ENCODE data around the gene LRCH1.
"Not testable (repeated sequence)": the region's sequence is repeated elsewhere in the genome, so short reads cannot be mapped to it uniquely, and the experiment has no call there.

Gene LRCH1

DNA sequence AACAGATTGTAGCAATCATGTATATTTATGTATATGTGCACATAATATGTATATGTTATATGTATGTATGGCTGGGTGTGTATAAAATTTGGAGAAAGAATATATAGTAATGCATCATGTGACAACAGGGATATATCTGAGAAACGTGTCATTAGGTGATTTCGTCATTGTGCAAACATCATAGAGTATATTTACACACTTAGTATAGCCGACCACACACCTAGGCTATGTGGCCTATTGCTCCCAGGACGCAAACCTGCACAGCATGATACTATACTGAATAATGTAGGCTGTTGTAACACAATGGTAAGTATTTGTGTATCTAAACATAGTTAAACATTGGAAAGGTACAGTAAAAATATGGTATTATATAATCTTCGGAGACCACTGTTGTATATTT is 200.2 kb downstream of the LRCH1 start:
- no peak for ATAC-seq
- DNase-seq = no peak

DNA sequence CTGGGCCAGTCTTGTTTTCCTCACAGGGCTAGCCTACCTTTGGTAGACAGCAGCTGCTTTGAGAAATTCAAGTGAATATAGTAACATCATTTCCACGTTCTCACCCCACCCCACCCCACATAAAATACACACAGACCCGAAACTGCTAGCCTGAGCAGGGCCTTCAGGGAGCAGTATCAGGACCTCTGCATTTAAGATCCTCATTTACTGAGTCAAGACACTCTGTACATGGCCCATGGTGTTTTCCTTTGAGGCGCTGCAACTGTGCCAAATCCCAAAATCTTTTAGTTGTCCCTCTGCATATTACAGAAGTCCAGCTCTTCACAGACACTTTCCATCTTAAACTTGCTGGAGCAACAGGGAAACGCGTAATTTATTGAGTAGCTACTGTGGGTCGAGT is 200.9 kb downstream of the LRCH1 start:
- DNase-seq = no peak

DNA sequence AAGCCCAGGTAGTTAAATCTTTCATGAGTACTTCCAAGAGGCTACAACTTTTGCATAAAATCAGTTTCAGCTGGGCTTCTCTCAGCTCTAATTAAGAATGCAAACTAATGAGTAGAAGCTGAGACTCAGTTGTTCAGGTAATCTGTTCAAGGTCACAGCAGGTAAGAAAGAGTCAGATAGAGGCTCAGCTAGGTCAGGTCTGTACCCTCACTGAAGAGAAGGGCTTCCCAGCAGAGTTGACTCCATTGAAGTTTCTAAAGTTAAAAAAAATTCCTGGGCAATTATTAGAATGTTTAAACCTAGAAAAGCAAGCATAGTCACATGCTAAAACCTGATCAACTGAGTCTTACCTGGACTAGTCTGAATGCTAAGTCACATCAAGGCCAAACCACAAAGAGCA is 201.8 kb downstream of the LRCH1 start:
- no peak for DNase-seq
- no peak for ATAC-seq

More for the DNA sequence above, 200.9 kb downstream of the LRCH1 start:
- ATAC-seq = no peak

DNA sequence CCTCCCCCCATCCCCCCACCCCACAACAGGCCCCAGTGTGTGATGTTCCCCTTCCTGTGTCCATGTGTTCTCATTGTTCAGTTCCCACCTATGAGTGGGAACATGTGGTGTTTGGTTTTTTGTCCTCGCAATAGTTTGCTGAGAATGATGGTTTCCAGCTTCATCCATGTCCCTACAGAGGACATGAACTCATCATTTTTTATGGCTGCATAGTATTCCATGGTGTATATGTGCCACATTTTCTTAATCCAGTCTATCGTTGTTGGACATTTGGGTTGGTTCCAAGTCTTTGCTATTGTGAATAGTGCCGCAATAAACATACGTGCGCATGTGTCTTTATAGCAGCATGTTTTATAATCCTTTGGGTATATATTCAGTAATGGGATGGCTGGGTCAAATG is 202.5 kb downstream of the LRCH1 start:
- DNase-seq, ATAC-seq: not testable (repeated sequence)

DNA sequence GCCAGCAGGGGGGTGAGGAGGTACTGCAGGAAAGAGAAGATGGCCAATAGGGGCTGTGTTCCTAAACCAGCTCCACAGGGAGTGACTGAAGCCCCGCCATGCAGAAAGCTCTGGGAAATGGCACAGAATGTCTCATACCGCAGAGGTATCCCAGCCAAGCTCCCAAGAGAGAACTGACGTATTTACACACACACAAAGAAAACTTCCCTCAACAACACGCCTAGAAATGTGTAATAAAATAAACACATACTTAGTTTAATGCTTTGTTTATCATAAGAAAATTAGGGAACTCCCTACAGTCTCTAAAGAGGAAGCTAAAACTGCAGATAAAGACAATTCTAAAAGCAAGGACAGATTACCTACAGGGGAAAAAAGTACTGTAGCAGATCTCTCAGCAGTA is 204.0 kb downstream of the LRCH1 start:
- ATAC-seq (no peak), DNase-seq (no peak)

DNA sequence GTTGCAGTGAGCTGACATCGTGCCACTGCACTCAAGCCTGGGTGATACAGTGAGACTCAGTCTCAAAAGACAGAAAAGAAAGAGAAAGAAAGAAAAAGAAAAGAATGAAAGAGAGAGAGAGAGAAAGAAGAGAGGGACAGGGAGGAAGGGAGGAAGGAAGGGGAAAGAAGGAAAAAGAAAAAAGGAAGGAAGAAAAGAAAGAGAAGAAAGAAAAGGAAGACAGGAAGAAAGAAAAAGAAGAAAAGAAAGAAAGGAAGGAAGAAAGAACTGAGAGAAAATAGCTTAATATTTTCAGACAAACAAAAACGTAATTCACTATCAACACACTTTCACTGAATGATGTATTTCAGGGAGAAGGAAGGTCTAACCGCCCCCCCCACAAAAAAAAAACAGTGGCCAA is 204.7 kb downstream of the LRCH1 start:
- no peak for DNase-seq

DNA sequence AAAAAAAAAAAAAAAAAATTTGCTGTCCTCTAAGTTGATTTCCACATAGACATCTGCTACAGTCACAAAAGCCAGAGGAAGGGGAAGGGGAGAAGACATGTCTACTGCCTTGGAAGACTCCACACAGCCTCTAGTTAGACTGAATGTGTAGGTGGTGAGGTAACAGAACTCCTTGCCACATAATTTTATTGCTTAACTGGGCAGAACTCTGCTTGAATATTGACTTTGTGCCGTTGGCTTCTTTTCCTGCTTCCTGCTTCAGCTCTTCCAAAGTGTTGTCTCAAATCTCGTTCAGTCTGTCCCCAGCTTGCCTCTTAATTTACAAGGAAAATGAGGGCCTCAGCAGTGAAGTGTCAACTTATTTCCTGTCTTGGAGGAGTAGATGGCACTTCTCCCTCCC is 206.9 kb downstream of the LRCH1 start:
- no peak for DNase-seq

More for the DNA sequence above, 204.7 kb downstream of the LRCH1 start:
- no peak for ATAC-seq

DNA sequence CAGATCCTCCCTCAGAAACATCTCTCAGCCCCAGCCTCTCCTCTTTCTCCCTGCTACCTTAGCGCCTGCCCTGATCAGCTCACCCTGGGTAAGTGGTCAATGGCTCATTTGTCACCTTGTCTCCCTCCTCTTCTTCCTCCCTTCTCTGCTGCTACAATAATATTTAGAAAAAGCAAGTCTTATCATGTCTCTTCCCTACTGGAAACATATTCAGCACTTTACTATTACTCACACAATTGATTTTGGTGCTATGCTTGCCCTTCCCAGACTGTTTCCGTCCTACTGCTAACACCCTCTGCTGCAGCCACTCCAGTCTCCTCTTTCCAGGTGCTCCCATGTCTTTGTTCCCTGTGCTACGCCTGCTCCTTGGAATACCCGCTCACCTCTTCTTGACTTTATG is 208.2 kb downstream of the LRCH1 start:
- no peak for ATAC-seq
- DNase-seq = no peak

More for the DNA sequence above, 206.9 kb downstream of the LRCH1 start:
- ATAC-seq = no peak

DNA sequence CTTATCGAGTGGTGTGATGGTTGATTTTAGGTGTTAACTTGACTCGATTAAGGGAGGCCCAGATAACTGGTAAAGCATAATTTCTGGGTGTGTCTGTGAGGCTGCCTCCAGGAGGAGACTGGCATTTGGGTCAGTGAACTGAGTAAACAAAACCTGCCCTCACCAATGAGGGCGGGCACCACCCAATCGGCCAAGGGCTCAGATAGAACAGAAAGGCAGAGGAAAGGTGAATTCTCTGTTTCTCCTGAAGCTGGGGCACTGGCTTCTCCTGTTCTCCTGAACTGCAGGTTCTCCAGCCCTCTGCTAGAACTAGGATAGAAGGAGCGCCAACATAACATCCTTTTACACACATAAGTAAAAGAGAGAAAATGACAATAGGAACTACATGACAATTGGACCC is 208.9 kb downstream of the LRCH1 start:
- no peak for DNase-seq
- no peak for ATAC-seq

DNA sequence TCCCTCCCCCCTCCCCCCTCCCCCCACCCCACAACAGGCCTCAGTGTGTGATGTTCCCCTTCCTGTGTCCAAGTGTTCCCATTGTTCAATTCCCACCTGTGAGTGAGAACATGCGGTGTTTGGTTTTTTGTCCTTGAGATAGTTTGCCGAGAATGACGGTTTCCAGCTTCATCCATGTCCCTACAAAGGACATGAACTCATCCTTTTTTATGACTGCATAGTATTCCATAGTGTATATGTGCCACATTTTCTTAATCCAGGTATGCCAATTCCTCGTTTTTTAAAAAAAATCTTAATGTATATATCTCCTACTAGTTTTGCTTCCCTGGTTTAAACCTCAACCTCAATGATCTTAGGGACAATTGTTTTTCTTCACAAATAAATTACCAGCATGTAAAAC is 217.0 kb downstream of the LRCH1 start:
- DNase-seq, ATAC-seq: not testable (repeated sequence)

DNA sequence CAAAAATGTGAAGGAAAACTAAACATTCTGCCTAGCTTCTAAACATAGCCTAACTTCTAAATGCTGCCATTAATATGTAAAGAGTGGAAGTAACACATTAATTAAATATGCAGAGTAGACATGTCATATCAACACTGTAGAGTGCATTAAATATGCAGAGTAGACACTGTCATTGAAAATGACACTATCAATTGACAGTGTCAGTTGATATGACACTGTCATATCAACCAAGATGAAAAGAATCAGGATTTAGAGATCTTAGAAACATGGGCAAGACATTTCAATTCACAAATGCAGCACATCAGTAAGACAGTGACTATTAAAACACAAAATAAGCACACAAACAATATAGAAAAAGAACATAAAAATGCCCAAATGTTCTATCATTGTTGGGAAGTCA is 218.7 kb downstream of the LRCH1 start:
- DNase-seq (no peak), ATAC-seq (no peak)

DNA sequence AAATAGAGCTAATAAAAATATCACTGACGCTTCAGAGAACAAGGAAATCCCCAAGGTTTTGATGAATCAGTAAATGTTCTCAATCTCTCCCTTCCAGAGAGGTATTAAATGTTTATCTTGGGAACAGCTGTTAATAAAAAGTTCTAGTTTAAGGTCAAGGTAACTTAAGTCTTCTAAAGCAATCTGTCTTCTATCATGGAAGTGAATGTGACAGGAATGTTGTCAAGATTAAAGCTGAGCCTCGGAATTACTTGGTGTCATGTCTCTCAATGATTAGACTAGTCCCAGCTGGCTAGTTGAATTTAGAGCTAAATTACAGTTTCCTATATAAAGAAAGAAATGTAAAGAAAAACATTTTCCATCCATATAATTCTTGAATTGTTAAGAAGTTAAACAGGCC is 220.6 kb downstream of the LRCH1 start:
- ATAC-seq (no peak), DNase-seq (no peak)

DNA sequence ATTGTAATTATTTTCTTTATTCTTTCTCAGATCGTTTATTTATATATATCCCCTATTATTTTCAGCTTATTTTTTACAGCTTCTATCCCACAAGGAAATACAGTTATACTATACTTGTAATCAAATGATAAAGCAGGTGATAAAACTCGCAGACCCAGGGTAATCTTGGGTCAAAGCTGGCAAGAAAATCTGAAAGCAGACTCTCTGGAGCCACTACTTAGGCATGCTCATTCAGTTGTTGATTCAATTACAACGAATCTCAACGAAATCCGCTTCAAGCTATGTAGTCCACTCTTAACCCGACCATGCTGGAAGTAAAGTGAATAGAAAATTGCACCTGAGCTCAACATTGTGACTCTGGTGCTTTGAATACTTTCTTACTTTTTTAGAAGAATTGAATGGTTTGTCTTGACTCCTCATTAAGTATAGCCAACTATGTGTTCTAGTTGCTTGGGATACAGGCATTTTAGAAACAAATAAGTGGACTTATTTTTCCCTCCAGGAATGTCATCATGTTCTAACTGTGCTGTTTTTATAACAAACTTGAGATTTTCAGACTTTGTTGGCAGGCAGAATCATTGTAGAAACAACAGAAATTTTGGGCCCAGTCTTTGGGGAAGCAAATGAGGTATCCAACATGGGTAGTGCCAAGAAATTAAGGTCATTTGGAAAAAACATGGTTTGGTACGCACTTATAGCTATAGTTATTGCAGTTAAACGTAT is 222.6 kb downstream of the LRCH1 start:
- no peak for ATAC-seq

DNA sequence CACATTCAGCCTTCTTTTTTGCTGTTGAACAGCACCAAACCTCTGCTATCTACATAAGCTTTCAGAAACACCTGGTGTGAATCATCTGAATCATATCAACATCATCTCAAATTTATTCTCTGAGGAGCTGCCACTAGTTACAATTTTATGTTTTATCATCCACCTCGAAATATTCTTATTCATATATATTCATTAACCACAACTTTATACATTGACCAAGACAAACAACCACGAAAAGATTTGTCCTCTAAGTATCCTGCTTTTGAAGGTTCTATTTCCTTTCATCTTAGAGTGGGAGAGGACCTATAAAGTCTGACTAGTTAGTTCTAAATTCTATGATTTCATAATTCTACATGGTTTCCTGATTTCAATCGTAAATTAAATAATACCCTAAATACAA is 225.1 kb downstream of the LRCH1 start:
- DNase-seq (no peak), ATAC-seq (no peak)

More for the DNA sequence above, 222.6 kb downstream of the LRCH1 start:
- DNase-seq = no peak

DNA sequence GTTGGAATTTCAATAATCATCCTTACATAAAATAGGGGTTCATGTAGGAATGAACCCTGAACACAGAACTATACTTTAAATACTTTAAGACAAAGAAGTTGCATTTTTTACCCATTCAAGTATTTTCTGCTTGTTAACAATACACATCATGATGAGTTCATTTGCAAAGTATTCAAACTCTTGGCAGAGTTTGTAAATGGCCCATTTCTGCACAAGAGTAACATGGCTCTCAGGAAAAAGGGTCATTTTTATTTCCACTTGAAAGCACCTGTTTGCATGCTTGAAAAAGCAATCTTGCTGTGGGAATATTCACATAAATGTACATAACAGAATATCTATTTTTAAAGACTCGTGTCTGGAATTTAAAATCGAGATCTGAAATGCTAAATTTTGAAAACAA is 225.9 kb downstream of the LRCH1 start:
- ATAC-seq = no peak
- DNase-seq = no peak

DNA sequence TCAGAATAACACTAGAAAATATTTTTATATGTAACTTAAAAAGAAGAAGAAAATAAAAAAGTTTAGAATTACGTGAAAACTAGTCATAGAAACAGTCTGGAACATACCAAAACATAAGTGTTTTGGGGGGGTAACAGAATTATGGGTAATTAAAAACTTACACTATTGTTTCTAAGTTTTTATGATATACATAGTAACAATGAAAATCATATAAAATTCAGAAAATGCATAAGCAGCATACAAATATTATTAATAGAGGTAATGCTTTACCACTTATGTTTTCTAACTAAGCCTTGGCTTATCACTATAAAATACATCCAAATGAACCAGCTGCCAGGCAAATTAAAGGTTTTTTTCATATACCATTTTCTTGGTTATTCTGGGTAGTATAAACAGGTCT is 229.1 kb downstream of the LRCH1 start:
- DNase-seq = no peak
- ATAC-seq = no peak

DNA sequence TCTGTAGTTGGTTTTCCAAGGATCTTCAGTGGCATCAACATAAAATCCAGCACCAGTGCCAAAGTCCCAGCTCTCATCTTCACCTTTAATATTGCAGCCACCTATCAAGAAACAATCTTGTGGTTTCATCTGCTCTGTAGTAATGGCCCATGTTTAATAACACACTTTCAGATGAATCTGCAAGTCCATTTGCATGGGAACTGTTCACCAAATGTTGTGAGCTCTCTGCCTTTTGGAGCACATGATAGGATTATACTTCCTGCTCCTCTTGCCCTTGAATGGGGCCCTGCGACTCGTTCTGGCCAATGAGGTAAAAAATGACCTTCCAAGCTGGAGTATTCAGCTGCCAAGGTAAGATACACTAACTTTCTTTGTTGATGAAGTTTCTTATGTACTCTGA is 229.7 kb downstream of the LRCH1 start:
- ATAC-seq = no peak

DNA sequence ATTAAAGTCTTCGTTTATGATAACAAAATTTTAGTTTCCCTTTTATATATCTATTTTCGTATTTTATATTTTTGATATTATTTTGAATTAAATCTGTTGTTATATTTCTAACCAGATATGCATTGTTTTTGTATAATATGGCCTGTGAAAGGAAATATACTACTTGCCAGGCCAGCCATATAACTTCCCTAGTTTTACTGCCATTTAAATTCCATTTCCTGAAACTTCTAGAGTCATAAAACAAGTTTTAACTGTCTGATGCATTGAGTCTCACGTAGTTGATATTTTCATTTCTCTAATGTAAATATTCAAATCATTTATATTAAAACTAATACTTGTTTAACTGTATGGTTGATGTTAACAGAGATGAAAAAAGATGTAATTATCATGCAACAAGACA is 230.5 kb downstream of the LRCH1 start:
- DNase-seq = no peak
- ATAC-seq = no peak

More for the DNA sequence above, 229.7 kb downstream of the LRCH1 start:
- no peak for DNase-seq

DNA sequence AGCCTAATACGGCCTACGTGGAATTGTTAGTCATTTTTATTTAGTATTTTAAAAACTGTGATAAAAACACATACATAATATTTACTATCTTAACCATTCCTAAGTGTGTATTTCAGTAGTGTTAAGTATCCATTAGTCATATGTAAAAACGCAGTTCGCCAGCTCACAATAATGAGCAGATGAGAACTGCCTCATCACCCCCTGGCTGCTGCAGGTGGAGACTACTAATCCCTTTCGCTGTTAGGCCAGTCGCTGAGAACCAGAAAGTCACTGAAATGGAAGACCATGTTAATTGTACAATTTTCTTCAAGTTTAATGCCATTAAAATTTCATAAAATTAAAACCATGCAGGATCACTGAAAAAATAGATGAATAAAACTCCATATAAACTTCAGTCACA is 242.4 kb downstream of the LRCH1 start:
- no peak for ATAC-seq

DNA sequence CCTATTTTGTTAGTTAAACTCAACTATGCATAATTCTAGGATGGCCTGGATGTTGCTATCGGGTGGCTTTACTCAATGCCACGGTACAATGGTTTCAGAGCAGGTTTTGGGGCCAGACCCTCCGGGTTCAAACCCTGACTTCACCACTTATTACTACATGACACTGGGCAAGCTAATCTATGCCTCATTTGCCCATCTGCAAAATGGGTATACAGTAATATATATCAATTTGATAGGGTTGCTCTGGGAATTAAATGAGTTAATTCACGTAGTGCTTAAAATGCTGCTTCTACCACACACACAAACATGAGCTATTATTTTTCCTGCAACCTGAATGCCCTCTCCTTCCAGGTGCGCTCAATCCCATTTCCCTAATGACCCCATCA is 243.2 kb downstream of the LRCH1 start:
- no peak for ATAC-seq

More for the DNA sequence above, 242.4 kb downstream of the LRCH1 start:
- no peak for DNase-seq

DNA sequence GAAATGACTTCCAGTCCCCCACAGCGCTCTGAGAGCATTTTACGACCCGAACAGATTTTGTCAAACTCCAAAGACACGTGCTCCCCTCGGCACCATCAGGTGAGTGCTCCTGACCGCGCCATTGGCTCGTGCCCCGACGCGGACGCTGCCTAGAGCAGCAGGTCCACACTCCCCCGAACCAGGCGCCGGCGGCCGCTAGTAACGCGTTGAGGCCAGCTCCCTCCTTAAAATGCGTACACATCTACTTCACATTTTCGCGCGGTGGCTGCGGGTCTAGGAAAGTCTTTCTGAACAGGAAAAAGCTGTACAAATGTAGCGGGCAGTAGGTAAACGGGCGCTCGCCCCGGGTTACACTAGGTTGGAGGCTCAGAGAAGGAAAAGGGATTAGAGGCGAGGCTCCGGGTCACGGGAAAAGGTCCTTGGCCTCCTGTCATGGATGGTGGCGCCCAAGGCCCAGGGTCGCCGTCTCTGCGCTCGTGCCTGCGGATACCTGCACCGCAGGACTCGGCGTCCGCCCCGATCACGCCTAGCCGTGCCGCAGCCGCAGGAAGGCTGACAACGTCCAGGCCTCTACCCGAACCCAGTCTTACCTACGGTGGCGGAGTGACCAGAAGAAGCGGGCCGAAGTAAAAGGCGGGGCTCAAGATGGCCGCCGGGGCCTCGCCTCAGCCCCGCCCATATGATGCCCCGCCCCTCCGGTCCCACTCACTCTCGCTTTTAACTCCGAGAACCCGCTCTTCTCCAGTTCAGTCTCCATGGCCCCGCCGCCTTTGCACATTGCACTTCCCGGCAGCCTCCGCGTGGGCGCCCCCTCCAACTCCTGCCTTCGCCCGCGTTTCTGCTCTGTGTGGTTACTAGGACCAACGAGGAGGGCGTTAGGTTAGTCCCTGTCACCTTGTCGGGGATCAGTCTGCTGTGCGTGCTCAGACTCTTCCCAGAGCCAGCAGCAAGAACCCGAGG is 243.8 kb downstream of the LRCH1 start, which contains the start of gene ESD:
Gene ESD (minus strand): TSS at position 647 of the 960 bp plus-strand sequence. CDS start 5,748 bp downstream, outside the sequence.
- peak; percentile 97 for DNase-seq
- ATAC-seq = peak; percentile 96

More for the DNA sequence above, 243.2 kb downstream of the LRCH1 start:
- DNase-seq = no peak

DNA sequence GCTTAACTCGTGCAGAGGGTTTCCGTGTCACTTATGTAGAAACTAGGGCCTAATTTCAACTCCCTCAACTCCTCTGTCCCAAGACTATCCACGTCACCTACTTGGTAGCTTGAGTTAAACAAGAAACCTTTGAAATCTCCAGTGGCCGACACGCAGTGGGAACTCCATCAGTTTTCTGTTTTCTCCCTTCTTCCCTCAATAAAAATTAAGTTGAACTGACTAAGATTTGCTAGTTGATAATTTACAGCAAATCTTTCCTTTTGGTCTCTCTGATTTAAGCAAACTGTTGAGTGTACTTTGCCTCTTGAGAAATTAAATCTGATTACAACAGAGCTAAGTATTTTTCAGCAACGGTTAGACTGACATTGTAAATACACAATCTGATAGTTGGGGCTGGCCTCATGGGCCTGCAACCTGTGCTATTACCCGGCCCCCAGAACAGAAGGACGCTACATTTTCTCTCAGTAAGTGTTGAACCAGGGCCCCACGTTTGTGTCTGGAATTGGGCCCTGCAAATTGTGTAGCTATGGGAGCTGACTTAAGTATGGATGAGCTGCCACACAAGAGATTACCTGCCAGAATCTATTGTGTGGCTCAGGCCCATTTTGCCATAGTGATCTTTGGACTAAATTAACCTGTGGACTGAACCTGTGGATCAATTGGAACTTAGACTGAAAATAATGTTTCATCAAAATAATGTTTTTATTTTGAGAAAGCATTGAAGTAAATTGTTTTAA is 244.7 kb downstream of the LRCH1 start:
- DNase-seq = no peak
- ATAC-seq = no peak

All from stimulated activated naive CD8-positive, alpha-beta T cell treated with anti-CD3 and anti-CD28 coated beads, Interleukin-15, Interleukin-2, amounts not matched to agents 100 U/mL and 50 U/mL, for 24 hours (primary cell).